Suprapubic skin (tissue), 4 donors: Measurements from ENCODE around the gene VTI1A.

Source experiments
- CTCF ChIP-seq, 2 donors: fragments of 200-600 bp in 1 of 2; fragments of 450-650 bp in 1 of 2; sonication (generic) in 1 of 2; IDR thresholded peaks; one replicate each; pipeline ENCODE4 v1.5.1; 2016 to 2019; ENCODE audit warnings: antibody characterized with exemption in 2 of 2, mild to moderate bottlenecking in 1 of 2, moderate library complexity in 1 of 2
- POLR2A ChIP-seq, 2 donors: fragments of 450-650 bp; IDR thresholded peaks; one replicate each; pipeline ENCODE4 v1.6.1; 2017; ENCODE audit warnings: antibody characterized with exemption in 2 of 2, mild to moderate bottlenecking in 2 of 2, moderate library complexity in 2 of 2
- POLR2AphosphoS5 ChIP-seq, 3 donors: sonication (generic); formaldehyde crosslinking; IDR thresholded peaks; one replicate each; pipeline ENCODE4 v1.6.1; 2017; ENCODE audit warnings: antibody characterized with exemption in 3 of 3

- TF ChIP-seq CTCF (IDR thresholded peaks at IDR 0.05) (no peak), POLR2AphosphoS5 (IDR thresholded peaks at IDR 0.05) (no peak), POLR2A (IDR thresholded peaks at IDR 0.05) (no peak)
Observed at GRCh38 chr10:112441520-112441919, 5.5 kb upstream of the VTI1A start.
